SU-DHL-6 (cell line): ENCODE data around the gene HIRIP3.
A peak's percentile ranks its signal among the peaks of the same experiment; 100 is the strongest.

Source experiments
- H2AFZ ChIP-seq: fragments of 200-600 bp; sonication (generic); 2 replicates; pipeline ENCODE4 v1.6.1; 2014; ENCODE audit warnings: low read depth, mild to moderate bottlenecking, moderate library complexity, mixed read lengths, antibody characterized with exemption, low read length; ENCODE audit not compliant: severe bottlenecking
- H3F3A ChIP-seq: fragments of 200-600 bp; shearing (Covaris generic); 2 replicates; pipeline ENCODE4 v1.6.0; 2016; ENCODE audit warnings: antibody characterized with exemption, mild to moderate bottlenecking; ENCODE audit not compliant: insufficient read depth
- H3K27ac ChIP-seq: fragments of 200-600 bp; sonication (generic); 2 replicates; pipeline ENCODE4 v1.5.1; 2016; ENCODE audit warnings: low read depth, mild to moderate bottlenecking, low read length, moderate library complexity, mixed read lengths
- H3K27me3 ChIP-seq: fragments of 200-600 bp; sonication (generic), shearing (Covaris generic); 2 replicates; pipeline ENCODE4 v1.6.0; 2014; ENCODE audit warnings: mild to moderate bottlenecking, low read length
- H3K36me3 ChIP-seq: fragments of 200-600 bp; sonication (generic); 2 replicates; pipeline ENCODE4 v1.6.1; 2014; ENCODE audit warnings: mild to moderate bottlenecking, low read length, mixed read lengths
- H3K4me2 ChIP-seq: fragments of 300-600, 200-600 bp; shearing (Covaris generic), sonication (generic); 2 replicates; pipeline ENCODE4 v1.6.0; 2014; ENCODE audit warnings: low read length, low read depth, mild to moderate bottlenecking; ENCODE audit not compliant: poor library complexity, severe bottlenecking
- H3K4me3 ChIP-seq: fragments of 200-600 bp; sonication (generic); 2 replicates; pipeline ENCODE4 v1.5.1; 2014; ENCODE audit warnings: antibody characterized with exemption, low read length, mild to moderate bottlenecking, mixed read lengths; ENCODE audit not compliant: insufficient read depth, poor library complexity, severe bottlenecking
- H3K79me2 ChIP-seq: fragments of 200-600 bp; sonication (generic); 2 replicates; pipeline ENCODE4 v1.6.1; 2014; ENCODE audit warnings: mild to moderate bottlenecking, low read length, moderate library complexity; ENCODE audit not compliant: insufficient read depth
- H3K9ac ChIP-seq: fragments of 200-600 bp; sonication (generic); 2 replicates; pipeline ENCODE4 v1.7.0; 2014; ENCODE audit warnings: mild to moderate bottlenecking, low read length
- H3K9me2 ChIP-seq: fragments of 200-600 bp; sonication (generic); replicated peaks from 2 replicates; pipeline ENCODE4 v1.6.1; 2014; ENCODE audit warnings: low read length; ENCODE audit not compliant: insufficient read depth
- H3K9me3 ChIP-seq: fragments of 200-600 bp; sonication (generic); 2 replicates; pipeline ENCODE4 v1.6.1; 2014; ENCODE audit warnings: low read length, mixed read lengths; ENCODE audit not compliant: insufficient read depth
- H4K20me1 ChIP-seq: fragments of 200-600 bp; sonication (generic); 2 replicates; pipeline ENCODE4 v1.6.1; 2014; ENCODE audit warnings: low read depth, mild to moderate bottlenecking, antibody characterized with exemption, low read length, moderate library complexity, mixed read lengths
- EZH2phosphoT487 ChIP-seq: fragments of 200-600 bp; sonication (generic), shearing (Covaris generic); conservative IDR thresholded peaks from 2 replicates; pipeline ENCODE4 v1.6.1; 2018; ENCODE audit warnings: mild to moderate bottlenecking, antibody characterized with exemption, low read length, moderate library complexity, mixed read lengths
- TF ChIP-seq, protein P1 (sequence below): fragments of 200-600 bp; sonication (generic); IDR thresholded peaks from one replicate; pipeline ENCODE4 v1.5.1; 2017; ENCODE audit warnings: antibody characterized with exemption, mild to moderate bottlenecking, low read length, moderate library complexity; ENCODE audit not compliant: insufficient read depth, poor library complexity, severe bottlenecking

HIRIP3 gene

GRCh38 chr16:29972992-29973383 is 22.4 kb downstream of the HIRIP3 start:
- Histone ChIP-seq H3K9me2 (no peaks in the 10 kb centered on the region), H4K20me1 (no peaks in the 10 kb centered on the region), H3K27ac (peak overlapping the region; percentile 12; the same call in 1 of the 2 replicates), H3K36me3 (no peaks in the 10 kb centered on the region), H3K9me3 (no peaks in the 10 kb centered on the region), H3K9ac (no peak overlapping the region), H3K4me2 (no peak overlapping the region), H2AFZ (no peak overlapping the region), H3F3A (peaks cover 16% of the 10 kb centered on the region), H3K4me3 (no peak overlapping the region), H3K27me3 (no peaks in the 10 kb centered on the region), H3K79me2 (peaks cover 37% of the 10 kb centered on the region)
- no peak for TF ChIP-seq EZH2phosphoT487
- TF ChIP-seq, protein P1, sequence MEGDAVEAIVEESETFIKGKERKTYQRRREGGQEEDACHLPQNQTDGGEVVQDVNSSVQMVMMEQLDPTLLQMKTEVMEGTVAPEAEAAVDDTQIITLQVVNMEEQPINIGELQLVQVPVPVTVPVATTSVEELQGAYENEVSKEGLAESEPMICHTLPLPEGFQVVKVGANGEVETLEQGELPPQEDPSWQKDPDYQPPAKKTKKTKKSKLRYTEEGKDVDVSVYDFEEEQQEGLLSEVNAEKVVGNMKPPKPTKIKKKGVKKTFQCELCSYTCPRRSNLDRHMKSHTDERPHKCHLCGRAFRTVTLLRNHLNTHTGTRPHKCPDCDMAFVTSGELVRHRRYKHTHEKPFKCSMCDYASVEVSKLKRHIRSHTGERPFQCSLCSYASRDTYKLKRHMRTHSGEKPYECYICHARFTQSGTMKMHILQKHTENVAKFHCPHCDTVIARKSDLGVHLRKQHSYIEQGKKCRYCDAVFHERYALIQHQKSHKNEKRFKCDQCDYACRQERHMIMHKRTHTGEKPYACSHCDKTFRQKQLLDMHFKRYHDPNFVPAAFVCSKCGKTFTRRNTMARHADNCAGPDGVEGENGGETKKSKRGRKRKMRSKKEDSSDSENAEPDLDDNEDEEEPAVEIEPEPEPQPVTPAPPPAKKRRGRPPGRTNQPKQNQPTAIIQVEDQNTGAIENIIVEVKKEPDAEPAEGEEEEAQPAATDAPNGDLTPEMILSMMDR, result no peak

- H3K79me2 ChIP-seq, result peaks cover 36% of the 10 kb centered on the region
- H3K9me2 ChIP-seq, result no peaks in the 10 kb centered on the region
- no peak overlapping the region for H3K9ac ChIP-seq
- no peaks in the 10 kb centered on the region for H4K20me1 ChIP-seq
- no peak overlapping the region for H3K4me3 ChIP-seq
- peaks cover 16% of the 10 kb centered on the region for H3F3A ChIP-seq
- H2AFZ ChIP-seq, result no peak overlapping the region
- H3K4me2 ChIP-seq, result no peak overlapping the region
- H3K9me3 ChIP-seq, result no peaks in the 10 kb centered on the region
- H3K27ac ChIP-seq, result peak overlapping the region; percentile 12; the same call in 1 of the 2 replicates
- H3K27me3 ChIP-seq, result no peaks in the 10 kb centered on the region
- no peak for TF ChIP-seq EZH2phosphoT487
- TF ChIP-seq, protein P1, result no peak
- no peaks in the 10 kb centered on the region for H3K36me3 ChIP-seq
These were observed 22.9 kb downstream of the HIRIP3 start for GRCh38 chr16:29972500-29972899.

DNA sequence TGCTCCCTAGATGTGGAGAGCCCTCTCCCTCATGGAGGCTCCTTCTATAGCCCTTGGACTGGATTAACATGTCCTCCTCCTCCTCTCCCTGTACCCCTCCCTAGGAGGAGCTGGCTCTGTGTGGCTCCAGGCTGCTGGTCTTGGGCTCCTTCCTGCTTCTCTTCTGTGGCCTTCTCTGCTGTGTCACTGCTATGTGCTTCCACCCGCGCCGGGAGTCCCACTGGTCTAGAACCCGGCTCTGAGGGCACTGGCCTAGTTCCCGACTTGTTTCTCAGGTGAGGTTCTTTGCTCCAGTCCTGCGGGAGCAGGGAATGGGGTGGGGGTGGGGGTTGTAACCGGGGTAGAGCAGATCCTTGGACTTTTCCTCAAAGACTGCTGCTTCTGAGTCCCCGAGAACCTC is 24.1 kb downstream of the HIRIP3 start:
- H4K20me1 ChIP-seq, result no peaks in the 10 kb centered on the region

More for the DNA sequence above, 24.1 kb downstream of the HIRIP3 start:
- H3K9ac ChIP-seq, result no peak overlapping the region
- H3K27ac ChIP-seq, result no peak overlapping the region
- no peaks in the 10 kb centered on the region for H3K36me3 ChIP-seq
- H3K27me3 ChIP-seq, result no peaks in the 10 kb centered on the region
- H3F3A ChIP-seq, result peaks cover 16% of the 10 kb centered on the region
- H3K4me3 ChIP-seq, result no peak overlapping the region
- no peaks in the 10 kb centered on the region for H3K9me3 ChIP-seq
- TF ChIP-seq, protein P1, result no peak
- TF ChIP-seq EZH2phosphoT487, result no peak
- peaks cover 25% of the 10 kb centered on the region for H3K79me2 ChIP-seq
- H2AFZ ChIP-seq, result no peak overlapping the region
- no peak overlapping the region for H3K4me2 ChIP-seq
- no peaks in the 10 kb centered on the region for H3K9me2 ChIP-seq
